Activated naive CD8-positive, alpha-beta T cell (primary cell): ENCODE results near the gene SNX14.

Source experiments
- H3K27ac Mint-ChIP-seq: one replicate; pipeline ENCODE4 v1.8.0; 2021; ENCODE audit warnings: mixed read lengths
- H3K27me3 Mint-ChIP-seq: one replicate; pipeline ENCODE4 v1.8.0; 2021; ENCODE audit warnings: mixed read lengths
- H3K36me3 Mint-ChIP-seq: one replicate; pipeline ENCODE4 v1.8.0; 2021; ENCODE audit warnings: mixed read lengths
- H3K4me1 Mint-ChIP-seq: one replicate; pipeline ENCODE4 v1.8.0; 2021; ENCODE audit warnings: low read depth, mixed read lengths
- H3K4me3 Mint-ChIP-seq: one replicate; pipeline ENCODE4 v1.8.0; 2021; ENCODE audit warnings: mild to moderate bottlenecking, mixed read lengths
- H3K9me3 Mint-ChIP-seq: one replicate; pipeline ENCODE4 v1.8.0; 2021; ENCODE audit warnings: low read depth, mixed read lengths

The SNX14 gene

GRCh38 chr6:85496856-85497255 is 96.8 kb downstream of the SNX14 start:
- Mint-ChIP-seq H3K9me3 (no peaks in the 10 kb centered on the region), H3K4me3 (no peak overlapping the region), H3K36me3 (peaks cover 16% of the 10 kb centered on the region), H3K4me1 (peaks cover 15% of the 10 kb centered on the region), H3K27me3 (no peaks in the 10 kb centered on the region), H3K27ac (peak overlapping the region; percentile 13)

- Mint-ChIP-seq H3K27ac (no peak overlapping the region), H3K27me3 (no peaks in the 10 kb centered on the region), H3K4me1 (peaks cover 15% of the 10 kb centered on the region), H3K4me3 (no peak overlapping the region), H3K36me3 (peaks cover 13% of the 10 kb centered on the region), H3K9me3 (no peaks in the 10 kb centered on the region)
These were observed 97.6 kb downstream of the SNX14 start for GRCh38 chr6:85496009-85496579.

GRCh38 chr6:85494547-85495536 is 98.8 kb downstream of the SNX14 start:
- Mint-ChIP-seq H3K27ac (no peak overlapping the region), H3K36me3 (peaks cover 15% of the 10 kb centered on the region), H3K27me3 (no peaks in the 10 kb centered on the region), H3K4me1 (peaks cover 14% of the 10 kb centered on the region), H3K4me3 (no peak overlapping the region), H3K9me3 (no peaks in the 10 kb centered on the region)

GRCh38 chr6:85493389-85493788 is 100.3 kb downstream of the SNX14 start:
- Mint-ChIP-seq H3K9me3 (no peaks in the 10 kb centered on the region), H3K36me3 (peaks cover 16% of the 10 kb centered on the region), H3K27ac (no peak overlapping the region), H3K4me1 (no peaks in the 10 kb centered on the region), H3K4me3 (no peak overlapping the region), H3K27me3 (no peaks in the 10 kb centered on the region)

GRCh38 chr6:85490516-85491248 is 103.0 kb downstream of the SNX14 start:
- H3K4me1 Mint-ChIP-seq = no peaks in the 10 kb centered on the region
- no peak overlapping the region for H3K27ac Mint-ChIP-seq
- H3K4me3 Mint-ChIP-seq = no peak overlapping the region
- no peaks in the 10 kb centered on the region for H3K27me3 Mint-ChIP-seq
- peaks cover 6% of the 10 kb centered on the region for H3K36me3 Mint-ChIP-seq
- no peaks in the 10 kb centered on the region for H3K9me3 Mint-ChIP-seq

- Mint-ChIP-seq H3K36me3 (peaks cover 5% of the 10 kb centered on the region), H3K27me3 (no peaks in the 10 kb centered on the region), H3K4me3 (no peak overlapping the region), H3K9me3 (no peaks in the 10 kb centered on the region), H3K4me1 (peaks cover 18% of the 10 kb centered on the region), H3K27ac (no peak overlapping the region)
These were observed 108.7 kb downstream of the SNX14 start for GRCh38 chr6:85484948-85485347.

- Mint-ChIP-seq H3K27ac (no peak overlapping the region), H3K4me3 (no peak overlapping the region), H3K36me3 (peaks cover 8% of the 10 kb centered on the region), H3K4me1 (peaks cover 18% of the 10 kb centered on the region), H3K9me3 (no peaks in the 10 kb centered on the region), H3K27me3 (no peaks in the 10 kb centered on the region)
These were observed 109.8 kb downstream of the SNX14 start for GRCh38 chr6:85483846-85484245.

GRCh38 chr6:85482905-85483700 is 110.6 kb downstream of the SNX14 start:
- H3K36me3 Mint-ChIP-seq = peaks cover 8% of the 10 kb centered on the region
- H3K27ac Mint-ChIP-seq = peak overlapping the region; percentile 5
- no peaks in the 10 kb centered on the region for H3K27me3 Mint-ChIP-seq
- no peaks in the 10 kb centered on the region for H3K9me3 Mint-ChIP-seq
- peaks cover 18% of the 10 kb centered on the region for H3K4me1 Mint-ChIP-seq
- no peak overlapping the region for H3K4me3 Mint-ChIP-seq

- Mint-ChIP-seq H3K4me1 (peaks cover 20% of the 10 kb centered on the region), H3K27me3 (no peaks in the 10 kb centered on the region), H3K4me3 (no peak overlapping the region), H3K36me3 (peaks cover 12% of the 10 kb centered on the region), H3K9me3 (no peaks in the 10 kb centered on the region), H3K27ac (peak overlapping the region; percentile 71)
These were observed 111.3 kb downstream of the SNX14 start for GRCh38 chr6:85482206-85482904.

GRCh38 chr6:85479208-85479607 is 114.5 kb downstream of the SNX14 start:
- Mint-ChIP-seq H3K36me3 (peaks cover 15% of the 10 kb centered on the region), H3K4me3 (no peak overlapping the region), H3K9me3 (no peaks in the 10 kb centered on the region), H3K27ac (no peak overlapping the region), H3K27me3 (no peaks in the 10 kb centered on the region), H3K4me1 (peaks cover 21% of the 10 kb centered on the region)

GRCh38 chr6:85476532-85476931 is 117.1 kb downstream of the SNX14 start:
- no peaks in the 10 kb centered on the region for H3K27me3 Mint-ChIP-seq
- no peak overlapping the region for H3K27ac Mint-ChIP-seq
- no peaks in the 10 kb centered on the region for H3K9me3 Mint-ChIP-seq
- H3K4me1 Mint-ChIP-seq = peaks cover 10% of the 10 kb centered on the region
- H3K4me3 Mint-ChIP-seq = no peak overlapping the region
- peaks cover 25% of the 10 kb centered on the region for H3K36me3 Mint-ChIP-seq

- Mint-ChIP-seq H3K36me3 (peaks cover 20% of the 10 kb centered on the region), H3K27me3 (no peaks in the 10 kb centered on the region), H3K4me3 (no peak overlapping the region), H3K9me3 (no peaks in the 10 kb centered on the region), H3K27ac (no peak overlapping the region), H3K4me1 (peaks cover 18% of the 10 kb centered on the region)
These were observed 119.9 kb downstream of the SNX14 start for GRCh38 chr6:85473748-85474147.

- Mint-ChIP-seq H3K9me3 (no peaks in the 10 kb centered on the region), H3K27me3 (no peaks in the 10 kb centered on the region), H3K4me3 (no peak overlapping the region), H3K36me3 (peaks cover 24% of the 10 kb centered on the region), H3K4me1 (peaks cover 22% of the 10 kb centered on the region), H3K27ac (no peak overlapping the region)
These were observed 120.9 kb downstream of the SNX14 start for GRCh38 chr6:85472744-85473143.

- H3K4me3 Mint-ChIP-seq = no peak overlapping the region
- no peaks in the 10 kb centered on the region for H3K27me3 Mint-ChIP-seq
- peaks cover 14% of the 10 kb centered on the region for H3K36me3 Mint-ChIP-seq
- H3K27ac Mint-ChIP-seq = no peak overlapping the region
- H3K4me1 Mint-ChIP-seq = peaks cover 40% of the 10 kb centered on the region
- no peaks in the 10 kb centered on the region for H3K9me3 Mint-ChIP-seq
These were observed 123.6 kb downstream of the SNX14 start for GRCh38 chr6:85470023-85470410.
